NCI-H1694 (cell line): ENCODE results near the gene DNAH11.
"Not testable (repeated sequence)": the region's sequence is repeated elsewhere in the genome, so short reads cannot be mapped to it uniquely, and the experiment has no call there.

Source experiments
- DNase-seq: peaks from one replicate; lab custom pipeline; 2025; lab: John Stamatoyannopoulos, UW

DNAH11 gene, protein sequence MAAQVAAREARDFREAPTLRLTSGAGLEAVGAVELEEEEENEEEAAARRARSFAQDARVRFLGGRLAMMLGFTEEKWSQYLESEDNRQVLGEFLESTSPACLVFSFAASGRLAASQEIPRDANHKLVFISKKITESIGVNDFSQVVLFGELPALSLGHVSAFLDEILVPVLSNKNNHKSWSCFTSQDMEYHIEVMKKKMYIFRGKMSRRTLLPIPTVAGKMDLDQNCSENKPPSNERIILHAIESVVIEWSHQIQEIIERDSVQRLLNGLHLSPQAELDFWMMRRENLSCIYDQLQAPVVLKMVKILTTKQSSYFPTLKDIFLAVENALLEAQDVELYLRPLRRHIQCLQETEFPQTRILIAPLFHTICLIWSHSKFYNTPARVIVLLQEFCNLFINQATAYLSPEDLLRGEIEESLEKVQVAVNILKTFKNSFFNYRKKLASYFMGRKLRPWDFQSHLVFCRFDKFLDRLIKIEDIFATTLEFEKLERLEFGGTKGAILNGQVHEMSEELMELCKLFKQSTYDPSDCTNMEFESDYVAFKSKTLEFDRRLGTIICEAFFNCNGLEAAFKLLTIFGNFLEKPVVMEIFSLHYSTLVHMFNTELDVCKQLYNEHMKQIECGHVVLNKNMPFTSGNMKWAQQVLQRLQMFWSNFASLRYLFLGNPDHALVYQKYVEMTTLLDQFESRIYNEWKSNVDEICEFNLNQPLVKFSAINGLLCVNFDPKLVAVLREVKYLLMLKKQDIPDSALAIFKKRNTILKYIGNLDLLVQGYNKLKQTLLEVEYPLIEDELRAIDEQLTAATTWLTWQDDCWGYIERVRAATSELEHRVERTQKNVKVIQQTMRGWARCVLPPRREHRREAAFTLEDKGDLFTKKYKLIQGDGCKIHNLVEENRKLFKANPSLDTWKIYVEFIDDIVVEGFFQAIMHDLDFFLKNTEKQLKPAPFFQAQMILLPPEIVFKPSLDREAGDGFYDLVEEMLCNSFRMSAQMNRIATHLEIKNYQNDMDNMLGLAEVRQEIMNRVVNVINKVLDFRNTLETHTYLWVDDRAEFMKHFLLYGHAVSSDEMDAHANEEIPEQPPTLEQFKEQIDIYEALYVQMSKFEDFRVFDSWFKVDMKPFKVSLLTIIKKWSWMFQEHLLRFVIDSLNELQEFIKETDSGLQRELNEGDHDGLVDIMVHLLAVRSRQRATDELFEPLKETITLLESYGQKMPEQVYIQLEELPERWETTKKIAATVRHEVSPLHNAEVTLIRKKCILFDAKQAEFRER (N-terminal part only)

DNA sequence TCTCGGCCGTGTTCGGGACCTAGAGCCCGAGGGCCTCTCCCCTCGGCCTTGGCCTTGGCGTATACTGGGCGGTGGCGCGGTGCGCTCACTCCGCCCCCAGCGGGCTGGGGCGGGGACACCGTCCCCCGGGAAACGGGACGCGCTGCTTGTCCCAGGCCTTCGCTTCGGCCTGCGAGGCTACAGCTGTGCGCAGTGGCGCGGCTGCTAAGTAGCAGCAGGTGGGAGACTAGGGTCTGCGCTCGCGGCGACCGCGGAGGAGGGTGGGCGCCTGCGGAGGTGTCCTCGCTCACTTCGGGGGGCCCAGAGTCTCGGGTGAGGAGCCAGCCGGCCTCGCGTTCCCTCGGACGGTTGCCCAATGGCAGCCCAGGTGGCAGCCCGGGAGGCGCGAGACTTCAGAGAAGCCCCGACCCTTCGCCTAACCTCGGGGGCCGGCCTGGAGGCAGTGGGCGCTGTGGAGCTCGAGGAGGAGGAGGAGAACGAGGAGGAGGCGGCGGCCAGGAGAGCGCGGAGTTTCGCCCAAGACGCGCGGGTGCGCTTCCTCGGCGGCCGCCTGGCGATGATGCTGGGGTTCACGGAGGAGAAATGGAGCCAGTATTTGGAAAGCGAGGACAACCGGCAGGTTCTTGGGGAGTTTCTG is at the start of gene DNAH11:
DNAH11 (plus strand) TSS at position 149 of the 637 bp plus-strand sequence; CDS start at position 356, 207 bp downstream.
- no peak for DNase-seq

DNA sequence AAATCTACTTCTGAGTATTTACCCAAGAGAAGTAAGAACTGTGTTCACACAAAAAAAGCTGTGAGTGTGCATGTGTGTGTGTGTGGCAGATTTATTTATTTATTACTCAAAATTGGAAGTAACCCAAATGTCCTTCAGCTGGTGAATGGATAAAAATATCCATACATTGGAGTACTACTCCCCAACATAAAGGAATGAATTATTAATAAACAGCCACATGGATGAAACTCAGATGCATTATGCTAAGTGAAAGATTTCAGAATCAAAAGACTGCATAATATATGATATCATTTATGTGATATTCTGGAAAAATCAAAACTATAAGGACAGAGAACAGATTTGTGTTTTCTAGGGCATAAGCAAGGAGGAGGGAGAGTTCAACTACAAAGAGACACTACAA is 47.1 kb upstream of the DNAH11 start:
- no peak for DNase-seq

DNA sequence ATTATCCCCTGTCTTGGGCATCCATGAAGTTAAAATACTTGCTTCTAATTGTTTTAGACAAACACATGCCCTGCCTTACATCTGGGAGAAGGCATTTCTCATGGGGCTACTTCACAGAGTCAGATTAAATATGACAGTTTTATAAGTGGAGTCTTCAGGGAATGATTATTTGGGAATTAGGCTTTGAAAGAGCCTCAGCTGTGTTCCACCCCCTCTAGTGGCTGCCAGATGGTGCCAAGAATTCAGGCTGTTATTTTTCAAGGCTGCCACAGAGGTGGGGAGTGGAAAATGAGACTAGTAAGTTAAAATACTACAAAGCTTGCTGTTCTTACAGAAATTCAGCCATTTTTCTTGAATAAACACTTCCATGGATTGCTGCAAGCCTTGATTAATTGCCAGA is 45.8 kb upstream of the DNAH11 start:
- DNase-seq: no peak

DNA sequence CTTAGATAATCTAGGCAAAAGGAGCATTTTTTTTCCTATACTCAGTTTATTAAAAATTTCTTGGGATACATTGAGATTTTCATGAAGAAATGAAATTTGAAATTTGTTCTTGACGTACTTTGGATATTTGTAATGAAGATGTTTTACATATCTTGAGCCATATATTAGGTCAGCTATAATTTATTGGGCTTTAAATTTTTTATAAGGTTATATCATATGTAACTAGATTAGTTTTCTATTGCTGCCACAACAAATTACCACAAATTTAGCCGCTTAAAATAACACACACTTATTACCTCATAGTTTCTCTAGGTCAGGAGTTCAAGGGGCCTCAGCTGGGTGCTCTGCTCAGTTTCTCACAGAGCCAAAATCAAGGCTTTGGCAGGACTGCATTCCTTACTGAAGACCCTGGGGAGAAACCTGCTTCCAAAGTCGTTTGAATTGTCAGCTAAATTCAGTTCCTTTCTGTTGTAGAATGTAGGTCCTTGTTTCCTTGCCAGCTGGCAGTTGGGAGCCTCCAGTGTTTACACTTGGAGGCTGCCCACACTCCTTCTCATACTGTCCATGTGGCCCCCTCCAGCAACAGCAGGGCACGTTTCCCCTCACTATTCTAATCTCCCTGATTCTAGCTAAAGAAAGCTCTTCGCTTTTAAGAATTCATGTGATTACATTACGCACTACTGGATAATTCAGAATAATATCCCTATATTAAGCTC is 42.6 kb upstream of the DNAH11 start:
- DNase-seq: no peak

DNA sequence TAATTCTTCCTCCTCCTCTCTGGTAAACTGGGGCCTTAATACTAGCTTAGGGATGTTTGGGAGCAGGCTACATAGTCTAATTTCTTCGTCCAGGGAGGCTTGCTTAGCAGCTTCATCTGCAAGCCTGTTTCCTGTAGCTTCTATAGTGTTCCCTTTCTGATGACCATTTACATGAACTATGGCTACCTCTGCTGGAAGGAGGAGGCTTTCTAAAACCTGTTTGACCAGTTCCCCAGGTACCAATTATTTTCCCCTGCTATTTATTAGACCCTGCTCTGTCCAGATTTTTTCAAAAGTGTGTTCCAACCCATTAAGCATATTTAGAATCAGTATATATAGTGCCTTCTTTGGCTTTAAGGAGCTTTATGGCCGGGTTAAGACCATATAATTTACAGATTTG is 38.8 kb upstream of the DNAH11 start:
- no peak for DNase-seq

DNA sequence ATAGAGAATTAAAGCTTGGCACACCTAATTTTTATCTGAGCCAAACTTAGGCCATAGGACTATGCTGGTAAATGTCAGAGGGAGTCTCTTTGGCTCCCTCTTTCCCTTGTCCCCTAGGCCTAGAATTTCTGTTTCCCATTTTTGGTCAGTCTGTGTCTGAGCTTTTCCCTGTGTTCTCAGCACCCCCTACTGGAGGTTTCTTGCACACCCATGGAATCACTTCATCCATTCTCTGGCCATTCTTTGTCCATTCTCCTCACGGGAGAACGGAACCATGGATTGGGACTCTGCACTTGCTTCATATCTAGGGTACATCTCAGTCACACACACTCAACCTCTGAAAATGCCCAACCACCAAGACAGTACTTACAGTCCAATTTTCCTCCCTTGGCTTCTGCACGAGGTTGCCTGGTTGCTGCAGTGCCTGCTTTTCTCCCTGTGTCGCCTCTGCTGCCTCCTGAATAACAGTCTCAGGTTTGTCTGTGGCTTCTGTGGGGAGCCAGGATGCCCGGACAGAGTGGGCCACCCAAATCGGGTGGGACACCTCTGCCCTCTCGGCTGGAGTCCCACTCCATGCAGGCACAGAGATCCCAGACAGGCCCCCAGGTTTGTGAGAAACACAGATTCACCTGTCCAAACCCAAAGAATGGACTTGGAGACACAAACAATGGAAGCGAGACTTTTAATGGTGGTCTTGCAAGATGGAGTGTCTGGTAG is 35.1 kb upstream of the DNAH11 start:
- DNase-seq: peak; percentile 13

DNA sequence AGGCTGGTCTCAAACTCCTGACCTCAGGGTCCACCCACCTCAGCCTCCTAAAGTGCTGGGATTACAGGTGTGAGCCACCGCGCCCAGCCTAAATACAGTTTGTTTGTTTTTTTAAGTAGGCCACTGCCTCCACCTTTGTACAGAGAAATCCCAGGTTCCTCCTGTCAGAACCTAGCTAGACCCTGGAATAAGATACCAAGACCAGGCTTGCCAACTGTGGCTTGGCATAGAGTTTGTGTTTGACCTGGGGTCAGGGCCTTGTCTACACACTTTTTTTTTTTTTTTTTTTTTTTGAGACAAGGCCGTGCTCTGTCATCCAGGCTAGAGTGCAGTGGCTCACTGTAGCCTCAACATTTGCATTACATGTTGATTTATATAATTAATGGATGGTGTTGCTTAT is 34.3 kb upstream of the DNAH11 start:
- no peak for DNase-seq

DNA sequence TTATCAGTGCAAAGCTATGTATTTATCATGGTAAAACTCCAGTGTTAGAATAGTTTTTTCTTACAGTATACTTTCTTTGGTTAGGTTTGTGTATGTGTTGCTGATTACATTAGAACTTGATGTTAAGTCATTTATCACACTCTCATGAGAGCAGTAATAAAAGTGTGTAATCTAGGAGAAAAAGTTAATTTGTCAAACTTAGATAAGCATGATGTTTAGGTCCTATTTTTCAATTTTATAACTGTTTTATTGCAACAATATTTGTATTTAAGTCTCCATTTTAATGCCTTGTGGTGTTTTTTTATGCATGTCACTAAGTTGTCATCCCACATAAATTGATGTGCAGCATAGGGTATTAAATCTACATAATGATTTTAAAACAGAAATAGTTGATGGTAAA is 28.8 kb upstream of the DNAH11 start:
- DNase-seq: no peak

DNA sequence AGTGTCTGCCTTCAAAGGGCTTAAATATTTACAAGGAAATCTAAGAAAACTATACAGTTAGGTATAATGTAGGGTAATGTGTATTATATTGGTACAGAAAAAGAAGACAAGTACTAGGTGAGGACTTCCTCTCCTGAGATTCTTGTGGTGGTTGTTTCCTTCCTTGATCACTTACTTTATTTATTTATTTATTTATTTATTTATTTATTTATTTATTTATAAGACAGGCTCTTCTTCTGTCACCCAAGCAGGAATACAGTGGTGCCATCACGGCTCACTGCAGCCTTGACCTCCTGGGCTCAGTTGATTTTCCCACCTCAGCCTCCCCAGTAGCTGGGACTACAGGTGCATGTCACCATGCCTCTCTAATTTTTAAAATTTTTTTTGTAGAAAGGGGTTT is 18.2 kb upstream of the DNAH11 start:
- no peak for DNase-seq

DNA sequence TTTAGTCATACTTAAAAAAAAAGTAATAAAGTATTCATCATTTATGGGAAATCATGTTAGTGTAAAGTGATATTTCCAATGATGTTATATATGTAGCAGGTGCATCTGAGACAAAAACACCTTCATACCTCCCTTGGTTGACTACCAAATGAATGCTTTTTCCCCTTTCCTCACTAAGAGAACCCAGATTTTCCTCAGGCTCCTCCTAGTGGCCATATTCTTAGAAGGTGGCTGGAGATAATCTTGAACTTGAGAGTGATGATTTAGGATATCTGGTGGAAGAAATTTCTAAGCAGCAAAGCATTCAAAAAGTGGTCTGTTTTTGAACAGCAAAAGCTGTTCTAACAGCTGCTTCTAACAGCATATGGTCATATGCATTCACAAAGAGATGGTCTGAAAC is 16.8 kb upstream of the DNAH11 start:
- no peak for DNase-seq

DNA sequence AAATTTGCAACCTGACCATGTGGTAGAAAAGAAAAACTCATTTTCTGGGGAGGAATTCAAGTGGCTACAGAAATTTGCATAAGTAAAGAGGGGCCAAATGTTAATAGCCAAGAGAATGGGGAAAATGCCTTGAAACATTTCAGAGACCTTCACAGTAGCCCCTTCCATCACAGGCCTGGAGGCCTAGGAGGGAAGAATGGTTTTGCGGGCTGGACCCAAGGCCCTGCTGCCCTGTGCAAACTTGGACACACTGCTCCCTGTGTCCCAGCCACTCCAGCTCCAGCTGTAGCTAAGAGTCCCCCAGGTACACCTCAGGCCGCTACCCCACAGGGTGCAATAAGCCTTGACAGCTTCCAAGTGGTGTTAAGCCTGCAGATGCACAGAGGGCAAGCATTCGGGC is 16.4 kb upstream of the DNAH11 start:
- no peak for DNase-seq

DNA sequence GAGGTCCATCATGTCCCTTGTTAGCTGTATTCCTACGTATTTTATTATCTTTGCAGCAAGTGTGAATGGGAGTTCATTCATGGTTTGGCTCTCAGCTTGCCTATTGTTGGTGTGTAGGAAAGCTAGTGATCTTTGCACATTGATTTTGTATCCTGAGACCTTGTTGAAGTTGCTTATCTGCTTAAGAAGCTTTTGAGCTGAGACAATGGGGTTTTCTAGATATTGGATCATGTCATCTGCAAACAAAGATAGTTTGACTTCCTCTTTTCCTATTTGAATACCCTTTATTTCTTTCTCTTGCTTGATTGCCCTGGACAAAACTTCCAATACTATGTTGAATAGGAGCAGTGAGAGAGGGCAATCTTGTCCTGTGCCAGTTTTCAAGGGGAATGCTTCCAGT is 10.4 kb upstream of the DNAH11 start:
- DNase-seq: not testable (repeated sequence)

DNA sequence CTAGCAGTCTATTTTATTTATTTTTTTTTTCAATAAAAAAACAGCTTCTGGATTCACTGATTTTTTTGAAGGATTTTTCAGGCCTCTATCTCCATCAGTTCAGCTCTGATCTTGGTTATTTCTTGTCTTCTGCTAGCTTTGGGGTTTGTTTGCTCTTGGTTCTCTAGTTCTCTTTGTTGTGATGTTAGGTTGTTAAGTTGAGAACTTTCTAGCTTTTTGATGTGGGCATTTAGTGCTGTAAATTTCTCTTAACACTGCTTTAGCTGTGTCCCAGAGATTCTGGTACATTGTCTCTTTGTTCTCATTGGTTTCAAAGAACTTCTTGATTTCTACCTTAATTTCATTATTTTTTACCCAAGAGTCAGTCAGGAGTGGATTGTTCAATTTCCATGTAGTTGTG is 9.2 kb upstream of the DNAH11 start:
- not testable (repeated sequence) for DNase-seq

DNA sequence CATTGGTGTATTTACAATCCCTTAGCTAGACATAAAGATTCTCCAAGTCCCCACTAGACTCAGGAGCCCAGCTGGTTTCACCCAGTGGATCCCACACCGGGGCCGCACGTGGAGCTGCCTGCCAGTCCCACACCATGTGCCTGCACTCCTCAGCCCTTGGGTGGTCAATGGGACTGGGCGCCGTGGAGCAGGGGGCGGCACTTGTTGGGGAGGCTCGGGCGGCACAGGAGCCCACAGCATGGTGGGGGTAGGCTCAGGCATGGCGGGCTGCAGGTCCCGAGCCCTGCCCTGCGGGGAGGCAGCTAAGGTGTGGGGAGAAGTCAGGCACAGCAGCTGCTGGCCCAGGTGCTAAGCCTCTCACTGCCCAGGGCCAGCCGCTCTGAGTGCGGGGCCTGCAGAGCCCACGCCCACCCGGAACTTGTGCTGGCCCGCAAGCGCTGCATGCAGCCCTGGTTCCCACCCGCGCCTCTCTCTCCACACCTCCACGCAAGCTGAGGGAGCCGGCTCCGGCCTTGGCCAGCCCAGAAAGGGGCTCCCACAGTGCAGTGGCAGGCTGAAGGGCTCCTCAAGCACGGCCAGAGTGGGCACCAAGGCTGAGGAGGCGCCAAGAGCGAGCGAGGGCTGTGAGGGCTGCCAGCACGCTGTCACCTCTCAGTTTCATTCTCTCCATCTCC is 6.3 kb upstream of the DNAH11 start:
- DNase-seq: not testable (repeated sequence)

DNA sequence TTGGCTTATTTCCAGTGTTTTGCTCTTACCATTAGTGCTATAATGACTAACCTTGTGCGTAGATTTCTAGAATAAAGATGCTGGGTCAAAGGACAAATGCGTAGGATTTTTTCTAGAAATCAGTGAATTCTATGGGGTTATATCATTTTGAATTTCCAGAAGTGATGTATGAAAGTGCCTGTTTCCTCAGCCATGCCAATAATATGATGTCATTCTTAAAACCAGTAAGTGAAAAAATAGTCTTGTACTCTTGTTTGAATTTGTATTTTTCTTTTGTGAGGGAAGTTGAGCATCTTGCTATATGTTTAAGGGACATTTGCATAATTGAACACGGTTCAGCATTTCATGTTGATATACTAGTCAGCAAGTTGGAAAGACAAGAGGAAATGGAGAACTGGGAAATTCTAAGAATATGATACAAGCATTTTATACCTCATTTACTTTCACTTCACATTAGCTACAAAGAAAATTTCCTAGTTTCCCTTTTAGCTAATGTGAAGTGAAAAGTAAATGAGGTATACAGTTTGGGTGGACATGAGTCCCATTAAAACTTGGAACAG is 3.8 kb upstream of the DNAH11 start:
- no peak for DNase-seq

DNA sequence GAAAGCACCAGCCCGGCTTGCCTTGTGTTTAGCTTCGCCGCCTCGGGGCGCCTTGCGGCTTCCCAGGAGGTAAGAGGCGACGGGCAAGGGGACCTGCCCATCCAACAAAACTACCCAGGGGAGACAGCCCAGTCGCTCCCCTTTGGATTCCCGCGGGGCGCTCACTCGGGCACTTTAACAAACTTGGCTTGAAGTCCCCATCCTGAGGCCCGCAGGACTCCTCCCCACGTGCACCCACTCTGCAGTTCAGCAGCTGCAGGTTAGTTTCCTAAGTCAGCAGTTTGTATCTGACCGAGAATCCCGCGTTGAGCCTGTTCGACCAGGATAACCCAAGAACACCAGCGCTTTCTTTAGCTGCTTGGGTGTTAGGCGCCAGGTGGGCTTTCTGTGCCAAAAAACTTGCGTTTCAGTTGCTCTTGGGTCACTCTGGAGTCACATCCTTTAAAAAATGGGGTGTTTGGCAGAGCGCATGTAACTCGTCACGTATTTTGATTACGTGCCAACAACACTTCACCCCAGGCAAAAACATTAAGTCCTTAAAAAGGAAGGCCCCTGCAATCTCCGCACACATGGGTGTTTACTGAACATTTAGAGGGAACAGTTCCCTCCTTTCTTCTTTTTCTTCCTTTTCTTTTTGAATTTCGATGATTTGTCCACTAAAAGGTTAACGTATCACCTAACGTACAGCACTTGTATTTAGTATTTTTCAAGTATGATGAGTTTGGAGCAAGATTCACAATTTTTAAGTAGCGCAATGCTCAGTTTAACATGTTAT is 876 bp downstream of the DNAH11 start:
- DNase-seq: no peak

DNA sequence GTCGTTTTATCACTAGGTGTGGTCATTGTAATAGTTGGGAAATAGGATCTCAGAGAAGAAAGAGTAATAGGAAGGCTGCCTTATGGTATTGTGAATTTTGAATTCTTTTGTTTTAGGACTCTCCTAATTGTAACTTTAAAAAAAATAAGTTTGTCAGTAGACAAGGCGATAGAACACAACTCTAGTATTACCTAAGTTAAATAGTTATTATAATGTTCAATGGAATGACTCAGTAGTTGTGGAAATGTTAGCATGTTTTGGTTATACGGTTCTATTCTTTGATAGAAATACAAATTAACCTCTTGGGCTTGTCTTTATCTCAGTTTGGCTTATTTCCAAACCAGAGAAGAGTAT is 1.4 kb downstream of the DNAH11 start:
- DNase-seq: no peak

DNA sequence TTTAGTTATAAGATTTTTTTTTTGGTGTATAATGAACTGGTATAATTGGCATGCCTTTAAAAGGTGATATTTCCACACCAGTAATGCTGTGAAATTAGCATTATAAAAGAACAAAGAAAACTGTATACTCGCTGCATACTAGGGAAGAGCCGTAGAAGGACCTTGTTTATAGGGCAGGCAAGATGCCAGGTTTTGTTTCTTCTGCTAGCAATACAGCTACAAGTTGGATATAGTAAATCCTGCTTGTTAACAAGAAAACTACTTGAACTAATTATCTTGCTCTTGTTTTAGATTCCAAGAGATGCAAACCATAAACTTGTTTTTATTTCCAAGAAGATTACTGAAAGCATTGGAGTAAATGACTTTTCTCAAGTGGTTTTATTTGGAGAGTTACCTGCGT is 1.9 kb downstream of the DNAH11 start:
- no peak for DNase-seq

DNA sequence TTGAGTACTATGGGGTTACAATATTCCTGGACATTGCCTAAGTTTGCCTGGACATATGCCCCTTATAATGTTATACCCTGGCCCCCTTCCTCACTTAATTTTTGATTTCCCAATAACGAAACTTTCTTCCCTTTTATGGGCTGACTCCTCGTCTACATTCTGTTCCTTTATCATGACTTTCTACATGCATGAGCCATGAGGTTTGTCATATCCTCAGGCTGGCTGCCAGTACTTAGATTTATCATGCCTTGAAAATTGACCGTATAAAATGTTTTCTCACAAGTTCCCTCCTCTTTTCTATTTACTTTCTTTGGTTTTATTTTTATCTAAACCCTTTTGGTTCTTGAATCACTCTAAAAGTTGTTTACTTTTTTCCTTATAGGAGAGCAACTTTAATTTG is 4.7 kb downstream of the DNAH11 start:
- DNase-seq: no peak
